B cell (primary cell): ENCODE data around the gene ZNF662.

Experiments used
- CTCF ChIP-seq: fragments of 200-600 bp; IDR thresholded peaks from one replicate; pipeline ENCODE4 v1.8.0; 2022; ENCODE audit warnings: antibody characterized with exemption, mild to moderate bottlenecking
- EZH2 ChIP-seq: IDR thresholded peaks from 2 replicates; pipeline ENCODE4 v1.6.1; 2012; ENCODE audit warnings: borderline replicate concordance, low read depth, mild to moderate bottlenecking, moderate library complexity, low read length; ENCODE audit not compliant: insufficient read depth, poor library complexity, severe bottlenecking

DNA sequence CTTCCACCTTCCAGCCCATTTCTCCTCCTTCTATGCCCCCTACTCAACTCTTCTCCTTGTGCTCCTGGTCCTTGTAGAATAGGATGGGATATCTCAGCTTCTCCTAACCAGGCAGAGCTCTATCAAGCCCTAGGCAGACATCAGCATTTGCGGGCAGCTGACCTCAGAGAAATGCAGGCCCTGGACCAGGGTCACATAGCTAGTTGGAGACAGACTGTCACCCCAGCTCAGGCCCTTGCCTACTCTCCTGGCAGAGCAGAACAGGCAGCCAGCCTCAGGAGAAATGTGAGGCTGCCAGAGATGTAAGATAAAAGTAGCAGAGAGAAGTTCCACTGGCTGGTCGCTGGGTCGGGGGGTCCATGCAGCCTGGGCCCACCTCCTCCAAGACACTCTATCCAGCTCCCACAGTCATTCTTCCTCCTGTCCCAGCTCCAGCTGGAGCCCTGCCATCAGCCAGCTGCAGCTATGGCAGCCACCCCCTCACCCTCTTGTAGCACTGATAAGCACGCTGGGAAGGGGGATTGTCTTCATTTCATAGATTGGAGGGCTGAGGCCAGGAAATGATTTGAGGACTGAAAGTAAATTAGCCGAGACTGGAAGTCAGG is 34.2 kb upstream of the ZNF662 start:
- TF ChIP-seq CTCF (no peak), EZH2 (no peak)
